GM21447 (cell line): ENCODE results near the gene RET.

Source experiments
- ATAC-seq: cut with Tn5 transposase; IDR thresholded peaks from one replicate; pipeline ENCODE4 v1.9.1; 2021; ENCODE audit not compliant: unreplicated experiment

The RET gene

GRCh38 chr10:43044448-43044921 lies 32.4 kb upstream of the RET start:
- ATAC-seq = no peak

- no peak for ATAC-seq
Observed at GRCh38 chr10:43044961-43045621, 31.8 kb upstream of the RET start.

- ATAC-seq = no peak
Observed at GRCh38 chr10:43045631-43046287, 31.1 kb upstream of the RET start.

GRCh38 chr10:43046288-43046991 lies 30.4 kb upstream of the RET start:
- ATAC-seq = no peak

- ATAC-seq = no peak
Observed at GRCh38 chr10:43047288-43047970, 29.4 kb upstream of the RET start.

GRCh38 chr10:43048301-43049051 lies 28.4 kb upstream of the RET start:
- ATAC-seq = no peak

GRCh38 chr10:43049081-43049551 lies 27.8 kb upstream of the RET start:
- ATAC-seq = no peak

- ATAC-seq = no peak
Observed at GRCh38 chr10:43050011-43050410, 26.9 kb upstream of the RET start.

GRCh38 chr10:43053825-43054224 lies 23.0 kb upstream of the RET start:
- ATAC-seq = no peak

GRCh38 chr10:43054593-43054992 lies 22.3 kb upstream of the RET start:
- no peak for ATAC-seq

GRCh38 chr10:43055217-43055616 lies 21.7 kb upstream of the RET start:
- no peak for ATAC-seq

GRCh38 chr10:43055991-43056567 lies 20.8 kb upstream of the RET start:
- ATAC-seq = no peak

GRCh38 chr10:43056568-43057011 lies 20.3 kb upstream of the RET start:
- no peak for ATAC-seq

GRCh38 chr10:43057231-43057711 lies 19.6 kb upstream of the RET start:
- no peak for ATAC-seq

- ATAC-seq = no peak
Observed at GRCh38 chr10:43057831-43058340, 19.0 kb upstream of the RET start.

- ATAC-seq = no peak
Observed at GRCh38 chr10:43058716-43059335, 18.0 kb upstream of the RET start.

GRCh38 chr10:43059336-43059720 lies 17.5 kb upstream of the RET start:
- no peak for ATAC-seq

GRCh38 chr10:43059828-43060227 lies 17.0 kb upstream of the RET start:
- ATAC-seq = no peak

- no peak for ATAC-seq
Observed at GRCh38 chr10:43060291-43060690, 16.6 kb upstream of the RET start.
